ENCODE data around the gene ADGRA3.

ADGRA3 gene

DNA sequence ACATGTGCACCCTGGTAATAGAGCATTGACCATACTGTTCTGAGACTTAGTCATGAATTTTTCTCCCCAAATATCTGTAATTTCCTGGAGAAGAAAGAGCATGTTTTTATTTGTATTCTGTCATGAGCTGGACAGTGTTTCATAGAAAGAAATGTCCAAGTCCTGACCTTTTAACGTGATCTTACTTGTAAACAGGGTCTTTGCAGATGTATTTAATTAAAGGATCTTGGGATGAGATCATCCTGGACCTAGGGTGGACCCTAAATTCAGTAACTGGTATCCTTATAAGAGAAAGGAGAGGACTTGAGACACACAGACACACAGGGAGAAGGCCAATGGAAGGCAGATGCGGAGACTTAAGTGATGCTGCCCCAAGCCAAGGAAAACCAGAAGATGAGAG lies 3.6 kb downstream of the ADGRA3 start:
- DNase-seq (ENCODE audit: low spot score) = no peak

DNA sequence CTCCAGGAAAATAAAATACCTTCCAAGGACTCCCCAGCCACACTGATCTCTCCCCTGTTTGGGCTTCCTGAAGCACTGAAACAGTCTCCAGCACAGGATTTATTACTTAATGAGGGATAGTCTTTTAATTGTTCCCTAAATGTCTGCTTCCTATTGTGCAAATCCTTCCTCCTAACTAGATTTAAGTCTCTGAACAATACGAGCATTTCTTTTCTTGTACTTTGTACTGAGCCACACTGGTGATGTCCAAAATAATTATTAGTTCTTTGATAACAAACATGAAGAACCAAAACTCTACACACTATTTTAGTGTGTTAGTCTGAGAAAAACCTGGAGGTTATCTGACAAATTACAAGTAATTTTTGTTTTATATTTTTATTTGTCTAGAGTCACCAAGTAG lies 5.1 kb downstream of the ADGRA3 start:
- DNase-seq (ENCODE audit: low spot score) = no peak

DNA sequence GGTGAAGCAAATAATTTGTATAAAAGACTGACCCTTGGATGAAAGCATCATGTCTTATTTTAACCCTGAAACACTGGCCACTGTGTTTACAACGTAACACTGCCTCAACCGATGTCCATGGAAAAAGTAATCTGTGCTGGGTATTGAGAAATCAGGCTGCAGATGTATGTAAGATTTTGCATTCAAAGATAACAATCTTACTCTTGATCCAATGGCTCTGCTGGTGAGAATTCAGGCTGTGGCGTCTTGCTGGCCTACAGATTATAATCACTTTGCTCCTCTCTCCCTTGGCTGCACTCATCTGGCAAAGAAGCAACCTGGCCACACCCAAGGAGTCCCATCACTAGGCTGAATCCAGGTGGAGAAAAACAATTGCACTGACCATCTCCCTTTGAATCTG lies 7.5 kb downstream of the ADGRA3 start:
- DNase-seq (ENCODE audit: low spot score) = no peak

DNA sequence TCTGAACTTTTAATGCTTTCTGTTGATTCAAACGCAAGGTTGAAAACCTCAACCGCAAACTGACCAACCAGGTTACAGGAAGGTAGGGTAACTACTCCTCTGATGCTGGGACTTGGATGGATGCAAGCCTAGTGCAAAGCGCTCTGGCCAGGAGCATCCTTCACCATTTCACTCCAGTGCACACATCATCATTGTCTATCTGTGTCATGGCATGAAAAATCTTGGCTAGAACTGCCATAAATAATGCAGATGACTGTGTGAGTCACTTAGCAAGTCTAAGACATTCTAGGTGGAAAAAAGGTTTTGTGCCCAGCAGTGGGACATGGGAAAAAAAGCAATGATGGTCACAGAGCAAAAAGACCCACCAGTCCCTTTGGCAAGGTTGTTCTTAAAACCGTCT lies 10.9 kb downstream of the ADGRA3 start:
- no peak for DNase-seq (ENCODE audit: low spot score)

DNA sequence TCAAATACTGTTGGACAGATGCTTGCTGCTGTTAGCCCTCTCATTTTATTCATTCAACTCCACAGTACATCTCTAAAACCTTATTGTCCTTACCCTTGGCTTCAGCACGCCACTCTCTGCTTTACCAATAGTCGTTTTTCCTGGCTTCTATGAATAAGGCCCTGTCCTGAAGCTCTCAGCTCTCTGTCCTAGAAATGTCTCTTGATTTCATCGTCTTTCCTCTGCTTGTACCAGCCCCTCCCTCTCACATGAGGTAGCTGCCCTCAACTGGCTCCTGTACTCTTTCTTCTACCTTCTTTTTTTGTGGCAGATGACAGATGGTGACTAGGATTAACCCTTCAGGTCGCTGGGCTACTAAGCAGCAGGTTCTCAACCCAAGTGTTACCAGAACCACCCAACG lies 11.4 kb downstream of the ADGRA3 start:
- DNase-seq (ENCODE audit: low spot score) = no peak

DNA sequence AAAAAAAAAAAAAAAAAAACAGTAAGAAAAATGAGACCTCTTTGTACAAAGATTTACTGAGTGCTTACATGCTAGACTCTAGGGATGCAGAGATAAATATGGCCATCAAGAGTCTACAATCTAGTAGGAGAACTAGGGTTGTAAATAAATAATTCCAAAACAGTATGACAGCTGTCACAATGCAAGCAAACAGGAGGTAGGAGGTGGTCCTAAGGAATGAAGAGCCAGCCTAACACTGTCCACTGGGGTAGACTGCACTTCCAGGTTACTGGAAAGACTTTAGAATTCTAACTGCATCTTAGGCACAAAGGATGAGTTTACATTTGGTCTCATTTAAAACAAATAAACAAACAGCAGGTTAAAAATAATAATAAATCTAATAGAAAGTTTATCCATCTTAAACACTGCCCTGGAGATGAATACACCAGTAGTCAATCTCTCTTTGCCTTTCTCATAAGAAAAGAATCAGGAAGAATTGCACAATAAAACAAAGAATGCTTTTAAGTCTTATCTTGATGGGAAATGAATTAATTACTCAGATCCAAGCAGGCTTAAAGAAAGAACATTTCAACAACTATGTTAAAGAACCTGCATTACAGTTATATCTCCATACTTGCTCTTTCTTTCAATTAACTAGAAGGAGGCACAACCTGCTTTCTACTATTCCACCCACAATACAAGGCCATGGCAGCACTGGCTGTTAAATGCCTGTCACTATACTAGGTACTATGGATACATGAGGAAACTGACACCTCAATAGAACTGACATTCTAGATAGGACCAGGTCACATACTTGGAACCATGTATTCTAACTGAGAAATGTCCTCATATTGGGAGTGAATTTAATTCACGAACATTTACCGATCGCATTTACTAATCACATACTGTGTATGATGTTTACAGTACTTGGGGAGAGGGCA lies 12.7 kb downstream of the ADGRA3 start:
- DNase-seq (ENCODE audit: low spot score) = peak; percentile 60

DNA sequence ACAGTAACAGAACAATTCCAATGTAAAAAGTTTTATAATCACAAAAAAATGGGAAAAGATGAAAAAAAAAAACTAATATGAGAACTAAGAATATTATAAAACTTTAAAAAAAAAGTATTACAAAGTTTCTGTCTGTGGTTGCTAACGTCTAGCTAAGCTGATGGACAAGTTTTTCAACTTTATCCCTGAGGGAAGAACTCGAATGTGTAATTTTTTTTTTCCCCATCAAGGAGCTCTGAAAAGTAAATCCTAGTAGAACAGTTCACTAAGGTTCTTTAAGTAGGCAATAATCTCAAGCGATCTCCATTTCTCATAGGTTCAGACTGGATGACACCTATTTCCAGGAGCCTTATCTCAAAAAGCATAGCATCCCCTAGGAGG lies 14.2 kb downstream of the ADGRA3 start:
- DNase-seq (ENCODE audit: low spot score) = no peak

DNA sequence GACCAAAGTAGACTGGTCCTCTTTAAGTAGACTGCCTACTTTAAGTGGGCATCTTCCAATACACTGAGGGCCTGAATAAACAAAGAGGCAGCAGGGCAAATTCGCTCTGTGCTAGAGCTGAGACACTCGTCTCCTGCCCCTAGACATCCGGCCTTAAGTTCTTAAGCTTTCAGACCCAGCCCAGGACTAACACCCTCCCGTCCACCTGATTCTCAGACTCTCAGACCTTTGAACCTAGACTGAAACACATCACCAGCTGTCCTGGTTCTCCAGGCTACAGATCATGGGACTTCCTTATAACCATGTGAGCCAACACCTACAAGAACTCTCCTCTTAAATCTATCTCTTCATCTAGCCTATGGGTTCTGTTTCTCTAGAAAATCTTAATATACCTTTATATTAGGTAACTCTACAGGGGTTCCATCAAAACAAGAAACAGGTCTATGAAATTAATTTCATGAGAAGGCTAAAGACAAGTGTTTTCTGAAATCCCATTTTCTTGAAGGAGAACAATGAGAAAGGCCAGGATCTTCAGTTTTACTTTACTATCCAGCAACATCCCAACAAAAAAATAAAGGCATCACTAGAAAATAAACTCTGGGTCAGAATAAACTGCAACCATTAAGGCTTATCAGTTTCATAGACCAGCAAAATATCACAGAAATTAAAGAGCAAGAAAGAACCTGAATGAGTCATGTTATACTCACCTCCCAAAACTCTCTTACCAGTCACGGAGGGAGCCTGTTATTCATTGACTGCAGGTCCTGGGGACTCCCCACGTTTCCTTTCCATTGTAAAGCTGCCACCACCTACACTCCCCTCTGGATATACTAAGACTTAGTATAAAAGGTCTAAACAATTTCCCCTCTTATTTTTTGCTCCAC lies 14.8 kb downstream of the ADGRA3 start:
- DNase-seq (ENCODE audit: low spot score) = peak; percentile 72

DNA sequence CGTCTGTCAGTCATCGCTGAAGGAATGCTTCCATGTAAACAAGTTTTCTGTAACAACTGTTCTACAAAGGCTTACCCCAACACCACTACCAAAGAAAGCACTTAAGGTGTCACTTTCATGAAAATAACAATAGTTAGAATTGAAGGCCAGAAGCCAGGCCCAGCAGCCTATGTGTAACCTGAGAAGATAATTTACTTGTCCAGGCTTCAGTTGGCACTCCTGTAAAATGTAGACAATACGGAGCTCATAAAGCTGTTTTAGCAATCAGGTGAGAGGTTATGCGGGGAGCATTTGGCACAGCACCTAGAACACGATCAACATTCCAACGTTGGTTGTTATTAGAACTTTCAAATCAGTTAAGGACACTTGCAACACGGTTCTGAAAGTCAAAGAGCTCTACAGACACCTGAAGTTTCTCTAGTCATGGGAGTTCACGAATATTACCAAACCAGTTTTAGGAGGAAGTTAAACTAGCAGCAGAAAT lies 15.7 kb downstream of the ADGRA3 start:
- DNase-seq (ENCODE audit: low spot score) = peak; percentile 62

DNA sequence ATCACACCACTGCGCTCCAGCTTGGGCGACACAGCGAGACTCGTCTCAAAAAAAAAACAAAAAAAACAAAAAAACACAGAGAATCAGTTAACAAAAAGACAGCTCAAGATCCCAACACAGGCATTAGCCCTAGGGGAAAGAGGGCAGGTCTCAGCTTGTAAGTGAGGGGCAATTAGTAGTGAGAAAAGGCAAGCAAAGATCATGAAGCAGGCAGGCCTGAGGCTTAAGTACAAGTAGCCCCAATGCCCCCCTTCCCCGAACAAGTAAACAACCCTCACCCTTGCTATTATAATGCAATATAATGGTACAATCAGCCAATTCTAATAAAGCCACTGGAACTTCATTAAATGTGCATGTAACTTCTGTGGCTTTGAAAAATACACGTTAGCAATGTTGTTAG lies 17.0 kb downstream of the ADGRA3 start:
- no peak for DNase-seq (ENCODE audit: low spot score)

DNA sequence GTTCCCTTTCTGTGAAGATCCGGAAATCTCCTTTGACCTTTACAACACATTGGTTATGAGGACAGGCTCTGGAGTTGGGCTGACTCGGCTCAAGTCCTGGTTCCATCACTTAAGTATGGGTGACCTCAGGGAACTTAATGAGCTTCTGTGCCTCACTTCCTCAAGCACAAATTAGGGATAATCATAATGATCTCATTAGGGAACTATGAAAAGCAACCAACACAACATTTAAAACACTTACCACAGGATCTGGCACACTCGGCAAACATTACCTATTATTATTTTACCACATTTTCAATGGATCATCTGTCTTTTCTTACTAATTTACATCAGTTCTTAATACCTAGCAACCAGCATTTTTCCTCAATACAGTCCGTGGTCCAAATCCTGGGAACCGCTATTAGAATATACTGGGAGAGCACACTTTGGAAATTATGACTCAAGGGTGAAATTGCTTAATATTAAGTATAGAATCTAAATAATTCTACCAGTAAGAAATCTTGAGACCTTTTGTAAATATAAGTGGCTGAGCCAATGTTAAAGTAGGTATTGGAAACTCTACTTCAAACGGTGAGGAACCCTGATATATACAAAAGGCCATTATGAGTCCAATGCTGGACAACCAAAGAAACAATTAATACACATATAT lies 19.6 kb downstream of the ADGRA3 start:
- DNase-seq (ENCODE audit: low spot score) = no peak

DNA sequence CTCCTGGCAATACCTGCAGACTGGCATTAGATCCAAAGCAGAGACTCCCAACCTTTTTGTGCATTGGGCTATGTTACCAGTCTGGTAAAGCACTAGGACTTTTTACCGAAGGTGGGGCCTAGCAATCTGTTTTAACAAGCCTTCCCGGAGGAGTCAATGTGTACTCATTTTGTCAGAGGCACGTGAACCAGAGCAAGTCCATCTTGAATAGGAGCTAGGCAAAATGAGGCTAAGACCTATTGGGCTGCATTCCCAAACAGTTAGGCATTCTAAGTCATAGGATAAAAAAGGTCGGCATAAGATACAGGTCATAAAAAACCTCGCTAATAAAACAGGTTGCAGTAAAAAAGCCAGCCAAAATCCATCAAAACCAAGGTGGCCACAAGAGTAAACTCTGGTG lies 22.3 kb downstream of the ADGRA3 start:
- DNase-seq (ENCODE audit: low spot score) = no peak

DNA sequence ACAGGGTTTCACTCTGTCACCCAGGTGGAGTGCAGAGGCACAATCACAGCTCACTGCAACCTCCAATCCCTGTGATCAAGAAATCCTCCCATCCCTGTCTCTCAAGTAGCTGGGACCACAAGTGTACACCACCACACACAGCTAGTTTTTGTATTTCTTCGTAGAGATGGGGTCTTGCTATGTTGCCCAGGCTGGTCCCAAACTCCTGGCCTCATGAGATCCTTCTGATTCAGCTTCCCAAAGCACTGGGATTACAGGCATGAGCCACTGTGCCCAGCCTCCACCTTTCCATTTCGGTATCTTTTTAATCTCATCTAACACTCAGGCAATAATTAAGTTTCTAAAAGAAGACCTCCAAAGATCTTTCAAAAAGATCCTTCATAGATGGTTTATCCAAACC lies 22.9 kb downstream of the ADGRA3 start:
- DNase-seq (ENCODE audit: low spot score) = no peak

DNA sequence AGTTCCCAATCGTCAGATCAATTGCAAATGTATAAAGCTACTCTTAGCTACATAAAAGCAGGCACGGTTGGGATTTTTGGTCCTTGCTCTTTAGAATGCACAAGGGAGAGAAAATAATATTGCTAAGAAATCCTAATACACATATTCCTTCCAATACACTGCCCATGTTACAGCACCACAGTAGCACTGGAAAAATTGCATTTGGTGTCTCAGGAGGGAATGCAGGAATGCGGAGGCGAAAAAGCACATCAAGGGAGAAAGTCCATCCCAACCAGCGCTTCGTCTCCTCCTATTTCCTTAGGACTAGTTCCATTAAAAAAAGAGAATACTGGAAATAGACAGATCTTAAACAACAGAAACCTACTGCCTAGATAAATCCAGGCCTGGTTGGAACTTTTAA lies 23.9 kb downstream of the ADGRA3 start:
- no peak for DNase-seq (ENCODE audit: low spot score)

DNA sequence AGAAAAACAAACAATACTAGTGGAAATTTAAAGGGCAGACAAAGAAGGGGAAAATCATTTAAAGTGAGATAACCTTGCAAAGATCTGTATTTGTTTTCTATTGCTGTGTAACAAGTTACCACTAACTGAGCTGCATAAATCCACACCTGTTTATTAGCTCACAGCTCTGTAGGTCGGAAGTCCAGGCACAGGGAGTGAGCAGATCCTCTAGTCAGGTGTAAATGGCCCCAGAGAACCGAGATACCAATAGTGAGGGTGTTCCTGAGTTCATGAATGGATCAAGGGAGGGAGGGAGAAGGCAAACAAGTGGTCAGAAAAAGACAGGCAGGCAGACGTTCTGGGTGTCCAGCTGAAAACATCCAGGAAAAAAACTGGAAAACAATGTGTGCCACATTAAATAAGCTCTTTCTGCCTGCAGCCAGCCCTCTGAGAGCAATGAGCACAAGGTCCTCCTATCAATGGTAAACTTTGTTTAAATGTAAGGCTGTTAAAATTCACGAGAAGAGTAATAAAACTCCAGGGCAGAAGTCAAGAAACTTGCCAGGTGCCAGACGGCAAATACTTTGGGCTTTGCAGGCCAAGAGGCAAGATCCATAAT lies 25.0 kb downstream of the ADGRA3 start:
- peak; percentile 24 for DNase-seq (ENCODE audit: low spot score)

DNA sequence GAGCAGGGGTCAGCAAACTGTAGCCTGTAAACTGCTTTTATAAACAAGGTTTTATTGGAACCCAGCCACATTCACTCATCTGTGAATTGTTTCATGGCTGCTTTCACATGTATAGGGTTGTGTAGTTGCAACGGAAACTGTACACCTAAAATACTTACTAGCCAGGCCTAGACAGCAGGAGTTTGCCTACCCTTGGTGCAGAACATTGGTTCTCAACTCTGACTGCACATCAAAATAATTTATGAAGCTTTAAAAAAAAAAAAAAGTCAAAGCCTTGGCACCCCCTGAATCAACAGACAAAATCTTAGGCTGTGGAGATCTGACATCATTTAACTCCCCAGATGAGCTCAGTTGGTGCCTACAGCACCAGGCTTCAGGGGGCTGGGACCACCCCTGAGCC lies 27.8 kb downstream of the ADGRA3 start:
- DNase-seq (ENCODE audit: low spot score) = no peak

DNA sequence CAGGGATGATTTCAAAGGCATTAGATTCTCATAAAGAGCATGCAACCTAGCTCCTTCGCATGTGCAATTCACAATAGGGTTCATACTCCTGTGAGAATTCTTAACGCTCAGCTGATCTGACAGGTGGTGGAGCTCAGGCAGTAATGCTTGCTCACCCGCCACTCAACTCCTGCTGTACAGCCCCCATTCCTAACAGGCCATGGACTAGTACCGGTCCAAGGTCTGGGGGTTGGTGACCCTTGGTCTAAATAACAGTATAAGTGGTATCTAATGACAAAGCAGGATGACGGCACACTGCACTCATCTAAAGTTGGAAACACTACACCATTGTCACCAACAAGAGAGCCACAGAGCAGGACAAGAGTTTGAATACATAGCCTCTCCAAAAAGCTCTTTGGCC lies 28.5 kb downstream of the ADGRA3 start:
- no peak for DNase-seq (ENCODE audit: low spot score)

DNA sequence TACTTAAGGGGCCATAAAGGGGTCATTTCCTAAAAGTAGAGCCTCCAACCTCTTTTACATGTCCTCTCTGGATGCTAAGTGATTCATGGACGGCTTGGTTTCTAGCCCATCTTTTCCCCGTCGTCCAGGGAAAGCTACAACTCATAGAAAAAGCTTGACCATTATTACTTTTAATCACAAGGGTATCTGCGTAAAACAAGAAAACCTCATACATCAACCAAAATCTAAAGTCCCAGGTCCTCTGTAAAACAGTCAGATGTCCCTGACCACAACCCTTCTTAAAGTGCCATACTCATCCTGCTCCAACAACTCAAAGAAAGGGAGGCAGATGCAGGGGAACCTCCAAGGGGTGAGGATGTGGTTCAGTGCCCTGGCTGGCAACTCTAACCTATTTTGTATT lies 29.6 kb downstream of the ADGRA3 start:
- no peak for DNase-seq (ENCODE audit: low spot score)

DNA sequence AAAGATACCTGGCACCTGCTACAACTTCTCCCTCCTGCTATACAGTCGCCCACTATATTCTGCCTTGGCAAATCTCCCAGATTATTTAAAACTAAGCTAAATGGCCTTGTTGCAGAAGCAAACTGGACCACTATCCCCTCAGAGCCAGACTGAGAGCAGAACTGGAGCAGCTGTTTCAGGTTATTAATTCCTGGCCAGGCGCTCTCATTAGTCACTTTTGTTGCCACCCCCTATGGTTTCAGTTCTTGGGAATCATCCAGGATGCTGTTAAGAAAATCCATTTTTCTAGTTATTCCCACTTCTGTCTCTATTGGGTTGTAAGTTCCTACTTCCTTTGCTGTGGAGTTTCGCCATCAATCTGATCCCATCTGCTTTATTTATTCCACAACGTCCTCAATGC lies 30.1 kb downstream of the ADGRA3 start:
- DNase-seq (ENCODE audit: low spot score) = no peak

DNA sequence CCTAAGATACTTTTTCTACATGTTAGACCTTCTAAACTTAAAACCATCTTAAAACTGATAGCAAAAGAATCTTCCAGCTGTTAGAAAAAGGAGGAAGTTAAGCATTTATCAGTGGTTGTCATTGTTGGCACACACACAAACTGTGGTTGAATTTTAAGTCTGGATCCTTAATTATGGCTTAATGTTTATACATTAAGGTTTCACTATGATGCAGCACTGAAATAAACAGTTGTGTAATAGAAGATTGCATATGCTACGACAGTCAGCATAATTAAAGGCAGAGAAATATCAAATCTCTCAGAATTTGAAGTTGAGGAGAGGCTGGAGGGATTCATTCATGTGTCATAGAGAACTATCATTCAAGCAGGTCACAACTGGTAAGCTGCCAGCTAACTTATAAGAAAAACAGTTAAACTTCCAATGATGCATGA lies 32.3 kb downstream of the ADGRA3 start:
- DNase-seq (ENCODE audit: low spot score) = no peak

DNA sequence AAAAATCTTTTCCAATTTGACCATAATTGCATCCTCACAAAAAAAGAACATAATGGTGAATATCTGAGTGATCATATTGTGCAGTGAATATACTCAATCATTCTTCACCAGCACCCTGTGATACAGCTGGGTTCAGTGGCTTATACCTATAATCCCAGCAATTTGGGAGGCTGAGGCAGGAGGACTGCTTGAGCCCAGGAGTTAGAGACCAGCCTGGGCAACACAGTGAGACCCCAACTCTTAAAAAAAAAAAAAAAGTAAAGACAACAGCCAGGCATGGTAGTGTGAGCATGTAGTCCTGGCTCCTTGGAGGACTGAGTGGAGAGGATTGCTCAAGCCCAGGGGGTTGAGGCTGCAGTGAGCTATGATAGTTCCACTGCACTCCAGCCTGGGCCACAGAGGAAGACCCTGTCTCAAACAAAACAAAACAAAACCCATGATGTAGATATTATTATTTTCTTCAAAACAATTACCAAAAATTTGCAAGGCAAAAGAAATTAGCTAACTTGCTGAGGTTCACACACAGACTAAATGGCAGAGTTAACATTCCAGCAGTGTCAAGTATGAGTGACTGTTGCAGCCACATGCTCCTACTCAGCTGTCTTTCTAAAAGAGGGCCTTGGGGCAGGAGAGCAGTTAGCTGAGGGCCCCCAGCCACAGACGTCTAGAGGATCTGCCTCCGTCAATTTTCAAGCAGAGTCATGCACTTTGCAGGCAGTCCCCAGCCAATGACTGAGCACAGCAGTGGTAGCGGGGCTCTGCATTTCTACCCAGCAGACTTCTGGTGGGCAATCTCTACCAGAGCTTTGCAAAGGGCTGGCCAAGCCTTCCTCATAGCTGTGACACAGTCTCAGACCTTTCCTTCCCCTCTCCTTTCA lies 33.4 kb downstream of the ADGRA3 start:
- DNase-seq (ENCODE audit: low spot score) = no peak
